ENCODE data around the gene INCENP. TPM values are rescaled to one million over a fixed set of nuclear protein-coding genes. Genes with fewer than 3 reads are reported as not detected.

Gene INCENP
- total RNA-seq, 2 donors from 2014 or later, result 35.1 to 93.4 TPM

- intact Hi-C loops (cut with DNase I), result no loop called here
- no peaks in the 10 kb centered on the region for H3K27me3 ChIP-seq
- H3K4me1 ChIP-seq, result no peaks in the 10 kb centered on the region
- H3K9me3 ChIP-seq, result no peaks in the 10 kb centered on the region
- DNase-seq, result no peak
- H3K4me3 ChIP-seq, result no peak overlapping the region
- H3K27ac ChIP-seq, result no peak overlapping the region
- H3K36me3 ChIP-seq, result no peaks in the 10 kb centered on the region
- TF ChIP-seq CTCF (IDR thresholded peaks at IDR 0.05), result no peak
- no peak overlapping the region for H3K9ac ChIP-seq (ENCODE audit: low read depth in 2 of 2, low read length in 2 of 2)
These were observed 24.6 kb downstream of the INCENP start for GRCh38 chr11:62148271-62148980.

DNA sequence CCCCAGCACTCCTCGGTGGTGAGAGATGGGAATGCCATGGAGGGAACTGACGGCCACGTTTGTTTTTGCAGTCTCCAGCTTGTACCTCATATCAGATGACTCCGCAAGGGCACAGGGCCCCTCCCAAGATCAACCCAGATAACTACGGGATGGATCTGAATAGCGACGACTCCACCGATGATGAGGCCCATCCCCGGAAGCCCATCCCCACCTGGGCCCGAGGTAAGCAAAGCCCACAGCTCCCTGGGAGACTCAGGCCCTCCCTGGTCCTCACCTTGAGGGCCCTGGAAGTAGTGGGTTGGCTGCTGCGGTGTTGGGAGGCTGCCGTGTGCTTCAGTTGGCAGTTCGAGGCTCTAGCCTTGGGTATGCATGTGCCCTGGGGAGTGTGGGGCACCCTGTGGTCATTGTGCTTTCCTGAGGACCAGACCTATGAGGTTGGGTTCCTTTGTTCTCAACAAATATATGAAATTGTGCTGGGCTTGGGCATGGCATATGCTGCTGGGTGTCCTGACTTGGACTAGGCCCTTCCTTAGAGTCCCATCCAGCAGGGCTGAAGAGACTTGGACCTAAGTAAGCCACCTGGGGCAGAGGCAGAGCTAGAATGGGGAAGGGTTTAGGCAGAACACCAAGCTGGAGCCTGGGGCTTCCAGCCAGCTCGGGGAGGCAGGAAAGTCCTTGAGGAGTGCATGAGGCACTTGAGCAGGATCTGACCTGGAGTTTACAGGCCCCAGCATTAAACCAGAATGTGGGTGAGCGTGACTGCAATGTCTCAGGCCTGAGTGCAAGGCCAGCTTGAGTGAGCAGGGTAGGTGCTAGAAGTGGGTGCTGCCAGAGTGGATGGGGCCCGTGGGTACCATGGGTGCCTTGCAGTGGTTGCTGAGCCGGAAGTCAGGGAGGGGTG lies 26.4 kb downstream of the INCENP start:
- Histone ChIP-seq H3K36me3 (no peaks in the 10 kb centered on the region), H3K4me1 (no peaks in the 10 kb centered on the region), H3K9ac (ENCODE audit: low read depth in 2 of 2, low read length in 2 of 2) (no peak overlapping the region), H3K27me3 (no peaks in the 10 kb centered on the region), H3K27ac (no peak overlapping the region), H3K4me3 (no peak overlapping the region), H3K9me3 (no peaks in the 10 kb centered on the region)
- DNase-seq, result peak; percentile 10
- intact Hi-C loops (cut with DNase I), result no loop called here
- no peak for TF ChIP-seq CTCF (IDR thresholded peaks at IDR 0.05)

- Histone ChIP-seq H3K4me3 (no peak overlapping the region), H3K9ac (ENCODE audit: low read depth in 2 of 2, low read length in 2 of 2) (no peak overlapping the region)
- DNase-seq, result no peak
These were observed 27.3 kb downstream of the INCENP start for GRCh38 chr11:62150887-62151736.

GRCh38 chr11:62151737-62152102 lies 27.9 kb downstream of the INCENP start:
- no peaks in the 10 kb centered on the region for H3K9me3 ChIP-seq
- no peak for DNase-seq
- H3K9ac ChIP-seq (ENCODE audit: low read depth in 2 of 2, low read length in 2 of 2), result no peak overlapping the region
- no peaks in the 10 kb centered on the region for H3K4me1 ChIP-seq
- no peak for TF ChIP-seq CTCF (IDR thresholded peaks at IDR 0.05)
- intact Hi-C loops (cut with DNase I), result no loop called here
- H3K4me3 ChIP-seq, result no peak overlapping the region
- no peak overlapping the region for H3K27ac ChIP-seq
- H3K27me3 ChIP-seq, result no peaks in the 10 kb centered on the region
- H3K36me3 ChIP-seq, result no peaks in the 10 kb centered on the region

More at GRCh38 chr11:62150887-62151736, 27.3 kb downstream of the INCENP start:
- TF ChIP-seq CTCF (IDR thresholded peaks at IDR 0.05), result no peak
- no peak overlapping the region for H3K27ac ChIP-seq
- no peaks in the 10 kb centered on the region for H3K9me3 ChIP-seq
- no peaks in the 10 kb centered on the region for H3K27me3 ChIP-seq
- intact Hi-C loops (cut with DNase I), result no loop called here
- H3K4me1 ChIP-seq, result no peaks in the 10 kb centered on the region
- H3K36me3 ChIP-seq, result no peaks in the 10 kb centered on the region
